HG03558 (cell line): ENCODE data around the gene SMOC2.

ENCODE experiments used
- ATAC-seq: cut with Tn5 transposase; IDR thresholded peaks from one replicate; pipeline ENCODE4 v1.9.1; 2021; ENCODE audit warnings: moderate number of reproducible peaks; ENCODE audit not compliant: unreplicated experiment; ENCODE audit errors: extremely low read depth

The SMOC2 gene

GRCh38 chr6:168415098-168415992, 25.6 kb upstream of the SMOC2 start:
- no peak for ATAC-seq

- no peak for ATAC-seq
These were observed 24.9 kb upstream of the SMOC2 start for GRCh38 chr6:168415993-168416530.

- no peak for ATAC-seq
These were observed 24.5 kb upstream of the SMOC2 start for GRCh38 chr6:168416531-168416930.

GRCh38 chr6:168417191-168417590, 23.8 kb upstream of the SMOC2 start:
- ATAC-seq: no peak

- ATAC-seq: no peak
These were observed 23.1 kb upstream of the SMOC2 start for GRCh38 chr6:168417679-168418557.

- ATAC-seq: no peak
These were observed 22.3 kb upstream of the SMOC2 start for GRCh38 chr6:168418711-168419121.

- no peak for ATAC-seq
These were observed 21.4 kb upstream of the SMOC2 start for GRCh38 chr6:168419569-168419968.

GRCh38 chr6:168420084-168420483, 20.9 kb upstream of the SMOC2 start:
- no peak for ATAC-seq

- no peak for ATAC-seq
These were observed 20.3 kb upstream of the SMOC2 start for GRCh38 chr6:168420706-168421105.

- ATAC-seq: no peak
These were observed 13.8 kb upstream of the SMOC2 start for GRCh38 chr6:168427184-168427583.

- ATAC-seq: no peak
These were observed 12.7 kb upstream of the SMOC2 start for GRCh38 chr6:168428052-168428826.

- no peak for ATAC-seq
These were observed 12.1 kb upstream of the SMOC2 start for GRCh38 chr6:168428863-168429262.

- no peak for ATAC-seq
These were observed 8.8 kb upstream of the SMOC2 start for GRCh38 chr6:168432196-168432595.

- ATAC-seq: no peak
These were observed 7.1 kb upstream of the SMOC2 start for GRCh38 chr6:168433898-168434297.

- ATAC-seq: no peak
These were observed 6.5 kb upstream of the SMOC2 start for GRCh38 chr6:168434505-168434904.

GRCh38 chr6:168437751-168438150, 3.2 kb upstream of the SMOC2 start:
- ATAC-seq: no peak

GRCh38 chr6:168438783-168439520, 2.0 kb upstream of the SMOC2 start:
- no peak for ATAC-seq

- ATAC-seq: no peak
These were observed 1.1 kb upstream of the SMOC2 start for GRCh38 chr6:168439794-168440450.
